ENCODE data around the gene DRC3. TPM values are rescaled to one million over a fixed set of nuclear protein-coding genes. Genes with fewer than 3 reads are reported as not detected.
A peak's percentile ranks its signal among the peaks of the same experiment; 100 is the strongest.

The DRC3 gene
- total and polyA plus RNA-seq, 2 donors (not counting 3 experiments of a cell fraction or from before 2014, with no cell fraction given) = 1.6 to 2.9 TPM

DNA sequence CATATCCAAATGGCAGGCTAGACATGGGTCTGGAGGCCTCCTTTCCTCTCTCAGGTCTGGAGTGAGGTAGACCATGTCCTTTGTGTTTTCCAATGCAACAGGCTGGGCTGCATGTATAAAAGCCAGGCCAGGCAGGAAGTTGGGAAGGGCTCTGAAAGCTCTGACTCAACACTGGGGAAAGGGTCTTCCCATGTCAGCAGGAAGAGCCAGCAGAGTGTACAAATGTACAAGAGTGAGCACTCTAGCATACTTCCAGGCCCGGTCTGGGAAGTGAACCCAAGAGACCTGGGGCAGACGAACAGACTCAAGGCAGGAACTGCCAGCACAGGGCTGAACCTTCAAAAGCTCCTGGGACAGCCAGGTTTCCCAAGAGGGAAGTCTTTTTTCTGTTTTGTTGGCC lies 59.3 kb downstream of the DRC3 start:
- BruUV-seq (replicated peaks) = no TSS peak
- FAIRE-seq (peak; percentile 97), DNase-seq (ENCODE audit: low read depth, low spot score) (peak; percentile 87)
- no peaks in the 10 kb centered on the region for H3K36me3 ChIP-seq (ENCODE audit: control insufficient read depth in 2 of 2, extremely low read depth in 1 of 2, insufficient read depth in 2 of 2, low read length in 2 of 2)
- TF ChIP-seq CTCF (IDR thresholded peaks at IDR 0.05; ENCODE audit: extremely low read depth in 1 of 2, insufficient read depth in 1 of 2, low read depth in 1 of 2, low read length in 2 of 2) (no peak), JUN (IDR thresholded peaks at IDR 0.05; ENCODE audit: borderline replicate concordance, insufficient read depth, insufficient read length, low read depth) (no peak), EZH2 (IDR thresholded peaks at IDR 0.05; ENCODE audit: borderline replicate concordance, low read depth, low read length, severe bottlenecking) (no peak), GATA2 (IDR thresholded peaks at IDR 0.05; ENCODE audit: insufficient read depth, insufficient read length, low read depth, low read length) (no peak), POLR2AphosphoS5 (IDR thresholded peaks at IDR 0.05; ENCODE audit: insufficient read depth, low read depth, low read length) (peak; percentile 51), FOS (IDR thresholded peaks at IDR 0.05; ENCODE audit: borderline replicate concordance, insufficient read depth, low read length) (peak; percentile 69), POLR2A (IDR thresholded peaks at IDR 0.05; ENCODE audit: low read depth, low read length) (no peak)
- H3K79me2 ChIP-seq (ENCODE audit: control insufficient read depth, insufficient read depth, low read length) = peaks cover 3% of the 10 kb centered on the region
- H3K9me3 ChIP-seq (replicated peaks; ENCODE audit: control insufficient read depth, insufficient read depth, low read length) = no peaks in the 10 kb centered on the region
- dilution Hi-C loops (cut with MboI; ENCODE audit: extremely low pct_ligation_motif_present, low sequenced_read_pairs) (loop anchor here (25.0 kb wide), 1 partner anchor 145 kb away; no protein-coding TSS in a partner anchor), intact Hi-C loops (cut with micrococcal nuclease) (loop anchor here (2.0 to 5.0 kb wide), 2 partner anchors 155 to 219 kb away; no protein-coding TSS in a partner anchor)
- no peaks in the 10 kb centered on the region for H3K9me1 ChIP-seq (replicated peaks; ENCODE audit: control insufficient read depth, extremely low read depth, insufficient read depth, low read length)
- CTCF ChIA-PET = interaction anchor here (1.1 to 5.2 kb wide), 6 partner anchors 30 to 144 kb away, joined by 4 to 70 read pairs (median 20); no protein-coding TSS in a partner anchor
- H2AFZ ChIP-seq (ENCODE audit: low read depth, low read length) = peak overlapping the region; percentile 68
- POLR2A ChIA-PET = interaction anchor here (1.0 kb wide), 1 partner anchor 74 kb away, joined by 3 read pairs; no protein-coding TSS in a partner anchor
- H3K4me3 ChIP-seq (replicated peaks in 1 of 3; ENCODE audit: insufficient read depth in 1 of 3, low read depth in 1 of 3, low read length in 3 of 3) = no peak overlapping the region
- H3K9ac ChIP-seq (replicated peaks; ENCODE audit: extremely low read depth, insufficient read depth, low read length) = peak overlapping the region; percentile 24
- H3K27ac ChIP-seq (ENCODE audit: insufficient read depth, low read depth, low read length) = peak overlapping the region; percentile 81
- no peak overlapping the region for H3K4me2 ChIP-seq (ENCODE audit: insufficient read depth, low read length)
- no peaks in the 10 kb centered on the region for H4K20me1 ChIP-seq (replicated peaks; ENCODE audit: control insufficient read depth, extremely low read depth, insufficient read depth, low read length)
- H3K27me3 ChIP-seq (ENCODE audit: control insufficient read depth in 2 of 2, insufficient read depth in 2 of 2, low read length in 2 of 2) = no peaks in the 10 kb centered on the region
- H3K4me1 ChIP-seq (ENCODE audit: control insufficient read depth, extremely low read depth, insufficient read depth, low read length) = peaks cover 11% of the 10 kb centered on the region
